K562 (cell line): Measurements from ENCODE around the gene CMTM8.

Source experiments
- ARID1B ChIP-seq: fragments of 450-650 bp; IDR thresholded peaks from 2 replicates; pipeline ENCODE4 v1.6.1; 2016; ENCODE audit warnings: antibody characterized with exemption, mild to moderate bottlenecking, inconsistent platforms
- DPF2 ChIP-seq: fragments of 450-650 bp; IDR thresholded peaks from 2 replicates; pipeline ENCODE4 v1.6.1; 2016
- ELK1 ChIP-seq: sonication (generic); formaldehyde crosslinking; IDR thresholded peaks from 2 replicates; pipeline ENCODE4 v1.8.1; 2022; ENCODE audit warnings: missing genetic modification reagents
- ESRRA ChIP-seq: fragments of 450-650 bp; IDR thresholded peaks from 2 replicates; pipeline ENCODE4 v1.6.1; 2014; ENCODE audit warnings: low read depth, mild to moderate bottlenecking, moderate library complexity, borderline replicate concordance
- GABPB1 ChIP-seq: sonication (generic); formaldehyde crosslinking; IDR thresholded peaks from 2 replicates; pipeline ENCODE4 v1.8.0; 2022; ENCODE audit warnings: mild to moderate bottlenecking, missing genetic modification reagents
- GTF2E2 ChIP-seq: fragments of 200-800 bp; sonication (Bioruptor generic); IDR thresholded peaks from 2 replicates; pipeline ENCODE4 v1.6.1; 2016; ENCODE audit warnings: missing genetic modification characterization, missing compliant biosample characterization
- NFE2 ChIP-seq: IDR thresholded peaks from 2 replicates; pipeline ENCODE4 v1.6.1; 2014; ENCODE audit warnings: antibody characterized with exemption, low read depth
- SIX5 ChIP-seq, 2 experiments: IDR thresholded peaks; 2 replicates each; pipeline ENCODE4 v1.6.1; 2011; ENCODE audit warnings: low read length in 2 of 2, borderline replicate concordance in 1 of 2, low read depth in 1 of 2, mild to moderate bottlenecking in 1 of 2, moderate library complexity in 1 of 2; ENCODE audit not compliant: insufficient read depth in 1 of 2
- STAG1 ChIP-seq: sonication (generic); formaldehyde crosslinking; IDR thresholded peaks from 2 replicates; pipeline ENCODE4 v1.5.0; 2020; ENCODE audit warnings: missing genetic modification reagents, borderline replicate concordance
- ZC3H8 ChIP-seq: fragments of 450-650 bp; IDR thresholded peaks from 2 replicates; pipeline ENCODE4 v1.6.1; 2017
- TF ChIP-seq, protein P1 (sequence below), 3 experiments: IDR thresholded peaks in 2 of 3; conservative IDR thresholded peaks in 1 of 3; 2 replicates each; pipeline ENCODE4 v1.5.1; 2011 to 2012; ENCODE audit warnings: low read length in 3 of 3, mild to moderate bottlenecking in 3 of 3, control low read depth in 2 of 3, improper control_type of control experiment in 1 of 3, inconsistent platforms in 1 of 3, low read depth in 1 of 3, mixed read lengths in 1 of 3, moderate library complexity in 1 of 3; ENCODE audit not compliant: insufficient read depth in 2 of 3
- TF ChIP-seq, protein P2 (sequence below): fragments of 450-650 bp; IDR thresholded peaks from 2 replicates; pipeline ENCODE4 v1.6.1; 2016; ENCODE audit warnings: missing biosample characterization, missing genetic modification characterization

GRCh38 chr3:32395496-32395895, 157.0 kb downstream of the CMTM8 start:
- TF ChIP-seq, protein P1, sequence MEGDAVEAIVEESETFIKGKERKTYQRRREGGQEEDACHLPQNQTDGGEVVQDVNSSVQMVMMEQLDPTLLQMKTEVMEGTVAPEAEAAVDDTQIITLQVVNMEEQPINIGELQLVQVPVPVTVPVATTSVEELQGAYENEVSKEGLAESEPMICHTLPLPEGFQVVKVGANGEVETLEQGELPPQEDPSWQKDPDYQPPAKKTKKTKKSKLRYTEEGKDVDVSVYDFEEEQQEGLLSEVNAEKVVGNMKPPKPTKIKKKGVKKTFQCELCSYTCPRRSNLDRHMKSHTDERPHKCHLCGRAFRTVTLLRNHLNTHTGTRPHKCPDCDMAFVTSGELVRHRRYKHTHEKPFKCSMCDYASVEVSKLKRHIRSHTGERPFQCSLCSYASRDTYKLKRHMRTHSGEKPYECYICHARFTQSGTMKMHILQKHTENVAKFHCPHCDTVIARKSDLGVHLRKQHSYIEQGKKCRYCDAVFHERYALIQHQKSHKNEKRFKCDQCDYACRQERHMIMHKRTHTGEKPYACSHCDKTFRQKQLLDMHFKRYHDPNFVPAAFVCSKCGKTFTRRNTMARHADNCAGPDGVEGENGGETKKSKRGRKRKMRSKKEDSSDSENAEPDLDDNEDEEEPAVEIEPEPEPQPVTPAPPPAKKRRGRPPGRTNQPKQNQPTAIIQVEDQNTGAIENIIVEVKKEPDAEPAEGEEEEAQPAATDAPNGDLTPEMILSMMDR (IDR thresholded peaks at IDR 0.05 in 2 of 3, conservative IDR thresholded peaks at IDR 0.05 in 1 of 3; ENCODE audit: insufficient read depth in 2 of 3, low read depth in 1 of 3, low read length in 3 of 3) = no peak
- TF ChIP-seq SIX5 (IDR thresholded peaks at IDR 0.05; ENCODE audit: borderline replicate concordance in 1 of 2, insufficient read depth in 1 of 2, low read depth in 1 of 2, low read length in 2 of 2) (no peak), ARID1B (no peak), NFE2 (no peak), GABPB1 (CRISPR knock-in tag) (no peak), ESRRA (no peak), DPF2 (no peak), ZC3H8 (no peak), GTF2E2 (no peak), STAG1 (no peak), ELK1 (CRISPR knock-in tag) (no peak)
- TF ChIP-seq, protein P2, sequence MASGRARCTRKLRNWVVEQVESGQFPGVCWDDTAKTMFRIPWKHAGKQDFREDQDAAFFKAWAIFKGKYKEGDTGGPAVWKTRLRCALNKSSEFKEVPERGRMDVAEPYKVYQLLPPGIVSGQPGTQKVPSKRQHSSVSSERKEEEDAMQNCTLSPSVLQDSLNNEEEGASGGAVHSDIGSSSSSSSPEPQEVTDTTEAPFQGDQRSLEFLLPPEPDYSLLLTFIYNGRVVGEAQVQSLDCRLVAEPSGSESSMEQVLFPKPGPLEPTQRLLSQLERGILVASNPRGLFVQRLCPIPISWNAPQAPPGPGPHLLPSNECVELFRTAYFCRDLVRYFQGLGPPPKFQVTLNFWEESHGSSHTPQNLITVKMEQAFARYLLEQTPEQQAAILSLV = no peak
